Keratinocyte (primary cell): ENCODE results near the gene CXCR6.

Experiments
- CTCF ChIP-seq, 3 experiments: IDR thresholded peaks in 1 of 3; conservative IDR thresholded peaks in 1 of 3; optimal IDR thresholded peaks in 1 of 3; 2 replicates in 2 of 3; 3 replicates in 1 of 3; pipeline versions ENCODE3 to v1.5.1; 2011; ENCODE audit warnings: low read length in 3 of 3, mild to moderate bottlenecking in 3 of 3, moderate library complexity in 2 of 3, control low read depth in 1 of 3, inconsistent platforms in 1 of 3; ENCODE audit not compliant: insufficient read depth in 2 of 3; ENCODE audit errors: extremely low read depth in 1 of 3
- EZH2 ChIP-seq: IDR thresholded peaks from one replicate; pipeline ENCODE4 v1.6.1; 2012; ENCODE audit warnings: inconsistent platforms, mild to moderate bottlenecking, low read length, moderate library complexity

GRCh38 chr3:45974686-45975085 lies 31.4 kb downstream of the CXCR6 start:
- TF ChIP-seq CTCF (optimal IDR thresholded peaks at IDR 0.05 in 1 of 3, IDR thresholded peaks at IDR 0.05 in 1 of 3, conservative IDR thresholded peaks at IDR 0.05 in 1 of 3; ENCODE audit: extremely low read depth in 1 of 3, insufficient read depth in 2 of 3, low read length in 3 of 3) = no peak
- TF ChIP-seq EZH2 = no peak
